HepG2 (cell line): Measurements from ENCODE around the gene PTPMT1. TPM values are rescaled to one million over a fixed set of nuclear protein-coding genes. Genes with fewer than 3 reads are reported as not detected.

Source experiments
- ARID3A ChIP-seq: IDR thresholded peaks from 2 replicates; pipeline ENCODE4 v1.6.1; 2012; ENCODE audit warnings: low read depth, low read length, improper control_type of control experiment
- GABPA ChIP-seq, 2 experiments: IDR thresholded peaks; 2 replicates each; pipeline ENCODE4 v1.6.1; 2011 to 2016; ENCODE audit warnings: low read depth in 2 of 2, low read length in 1 of 2, missing biosample characterization in 1 of 2, missing genetic modification characterization in 1 of 2
- HDAC2 ChIP-seq: sonication (generic); formaldehyde crosslinking; IDR thresholded peaks from 2 replicates; pipeline ENCODE4 v1.4.0; 2020; ENCODE audit warnings: missing genetic modification reagents
- IRF2 ChIP-seq: IDR thresholded peaks from 2 replicates; pipeline ENCODE4 v1.6.1; 2018; ENCODE audit warnings: missing genetic modification reagents, missing compliant biosample characterization
- PHF5A ChIP-seq: IDR thresholded peaks from one replicate; pipeline ENCODE4 v1.6.1; 2018; ENCODE audit warnings: low read depth, missing genetic modification reagents; ENCODE audit not compliant: unreplicated experiment
- RAD21 ChIP-seq: fragments of 450-650 bp; formaldehyde crosslinking; IDR thresholded peaks from 2 replicates; pipeline ENCODE4 v1.5.0; 2020; ENCODE audit warnings: mild to moderate bottlenecking
- THAP11 ChIP-seq: IDR thresholded peaks from 2 replicates; pipeline ENCODE4 v1.6.1; 2016; ENCODE audit warnings: missing biosample characterization, missing genetic modification reagents
- ZBTB42 ChIP-seq: sonication (generic); formaldehyde crosslinking; IDR thresholded peaks from 2 replicates; pipeline ENCODE4 v1.5.0; 2020; ENCODE audit warnings: mild to moderate bottlenecking, missing genetic modification reagents
- ZBTB46 ChIP-seq: sonication (generic); formaldehyde crosslinking; IDR thresholded peaks from 2 replicates; pipeline ENCODE4 v1.4.0; 2020; ENCODE audit warnings: mild to moderate bottlenecking, missing genetic modification reagents, borderline replicate concordance
- ZKSCAN8 ChIP-seq: IDR thresholded peaks from 2 replicates; pipeline ENCODE4 v1.6.1; 2016; ENCODE audit warnings: borderline replicate concordance, missing genetic modification reagents, missing compliant biosample characterization
- ZNF280B ChIP-seq: sonication (generic); formaldehyde crosslinking; IDR thresholded peaks from 2 replicates; pipeline ENCODE4 v1.5.0; 2020; ENCODE audit warnings: missing genetic modification reagents, mild to moderate bottlenecking, borderline replicate concordance
- ZNF350 ChIP-seq: sonication (generic); formaldehyde crosslinking; IDR thresholded peaks from 2 replicates; pipeline ENCODE4 v1.4.0; 2020; ENCODE audit warnings: mild to moderate bottlenecking, low read depth, missing genetic modification reagents, borderline replicate concordance
- ZNF432 ChIP-seq: sonication (generic); formaldehyde crosslinking; IDR thresholded peaks from 2 replicates; pipeline ENCODE4 v1.5.0; 2020; ENCODE audit warnings: missing genetic modification reagents, mild to moderate bottlenecking, borderline replicate concordance
- ZNF503 ChIP-seq: sonication (generic); formaldehyde crosslinking; IDR thresholded peaks from 2 replicates; pipeline ENCODE4 v1.4.0; 2020; ENCODE audit warnings: missing genetic modification reagents
- ZNF766 ChIP-seq: sonication (generic); formaldehyde crosslinking; IDR thresholded peaks from 2 replicates; pipeline ENCODE4 v1.5.0; 2020; ENCODE audit warnings: missing genetic modification reagents, borderline replicate concordance
- ZNF816 ChIP-seq: sonication (generic); formaldehyde crosslinking; IDR thresholded peaks from 2 replicates; pipeline ENCODE4 v1.8.0; 2022; ENCODE audit warnings: missing genetic modification reagents, mild to moderate bottlenecking, borderline replicate concordance
- polyA plus RNA-seq, 8 experiments: library from polyadenylated mRNA; depleted of rRNA in 3 of 8; stranded (reverse) in 7 of 8; unstranded in 1 of 8; fragments of >200 nt; fragmentation: Illumina TruSeq in 4 of 8; extraction: Trizol in 4 of 8; gene quantifications; 2 replicates each; pipeline versions ENCODE4 v1.2.1 to v1.2.3, GENCODE V29; 2011 to 2016; ENCODE audit warnings: low read depth in 4 of 8, missing spikeins in 1 of 8, mixed read lengths in 1 of 8; ENCODE audit not compliant: insufficient read depth in 1 of 8
- total RNA-seq, 5 experiments: library from RNA; depleted of rRNA; stranded (reverse); fragments of >200 nt; fragmentation: Illumina TruSeq; extraction: Trizol; gene quantifications; 2 replicates each; pipeline ENCODE4 v1.2.3, GENCODE V29; 2016; ENCODE audit warnings: low read depth in 1 of 5

The PTPMT1 gene
- total and polyA plus RNA-seq, 2 of the 13 experiments (the other 11 are each of a cell fraction or from before 2014, with no cell fraction given), result 55.6 to 129 TPM

GRCh38 chr11:47552056-47552565 lies 13.3 kb upstream of the PTPMT1 start (continued):
- 0 out of 2 replicates have a peak, but pooled peaks have one; percentile 49 for TF ChIP-seq ZNF503 (CRISPR knock-in tag)
- no peak for TF ChIP-seq PHF5A (CRISPR knock-in tag)
- TF ChIP-seq ZNF766 (CRISPR knock-in tag), result 0 out of 2 replicates have a peak, but pooled peaks have one; percentile 6
- TF ChIP-seq IRF2 (CRISPR knock-in tag), result no peak; the same call in 1 of the 2 replicates
- no peak; the same call in 1 of the 2 replicates for TF ChIP-seq ZNF350 (CRISPR knock-in tag)
- no peak for TF ChIP-seq GABPA (IDR thresholded peaks at IDR 0.05; ENCODE audit: low read depth, low read length)
- 0 out of 2 replicates have a peak, but pooled peaks have one; percentile 7 for TF ChIP-seq GABPA (CRISPR knock-in tag; IDR thresholded peaks at IDR 0.05; ENCODE audit: low read depth)
- no peak for TF ChIP-seq RAD21 (CRISPR knock-in tag)
- TF ChIP-seq ZKSCAN8 (CRISPR knock-in tag), result no peak
- TF ChIP-seq HDAC2 (CRISPR knock-in tag), result 0 out of 2 replicates have a peak, but pooled peaks have one; percentile 52
- TF ChIP-seq ZNF816 (CRISPR knock-in tag), result no peak
- 0 out of 2 replicates have a peak, but pooled peaks have one; percentile 57 for TF ChIP-seq ZNF280B (CRISPR knock-in tag)
- TF ChIP-seq ARID3A, result no peak
- TF ChIP-seq ZBTB42 (CRISPR knock-in tag), result no peak
- TF ChIP-seq THAP11 (CRISPR knock-in tag), result no peak
- no peak for TF ChIP-seq ZBTB46 (CRISPR knock-in tag)
- TF ChIP-seq ZNF432 (CRISPR knock-in tag), result no peak
